Loucy (cell line): Measurements from ENCODE around the gene SLC4A3.

Source experiments
- H2AFZ ChIP-seq: fragments of 200-600 bp; sonication (generic); 2 replicates; pipeline ENCODE4 v1.6.0; 2016; ENCODE audit warnings: antibody characterized with exemption, mild to moderate bottlenecking, low read length, moderate library complexity
- H3F3A ChIP-seq: fragments of 200-600 bp; 2 replicates; pipeline ENCODE4 v1.6.0; 2016; ENCODE audit warnings: antibody characterized with exemption, low read depth, mild to moderate bottlenecking
- H3K27me3 ChIP-seq: fragments of 200-600 bp; sonication (generic); 2 replicates; pipeline ENCODE4 v1.6.1; 2014; ENCODE audit warnings: low read length, mild to moderate bottlenecking; ENCODE audit not compliant: insufficient read depth, poor library complexity, severe bottlenecking
- H3K36me3 ChIP-seq: fragments of 200-600 bp; sonication (generic); 2 replicates; pipeline ENCODE4 v1.6.1; 2016; ENCODE audit warnings: low read length; ENCODE audit not compliant: insufficient read depth
- H3K4me1 ChIP-seq: fragments of 200-600 bp; sonication (generic); 2 replicates; pipeline ENCODE4 v1.5.1; 2014; ENCODE audit warnings: low read length, mild to moderate bottlenecking; ENCODE audit not compliant: insufficient read depth, poor library complexity, severe bottlenecking
- H3K4me2 ChIP-seq: fragments of 200-600 bp; sonication (generic); 2 replicates; pipeline ENCODE4 v1.6.0; 2014; ENCODE audit warnings: antibody characterized with exemption, low read length, low read depth, mild to moderate bottlenecking; ENCODE audit not compliant: poor library complexity, severe bottlenecking
- H3K4me3 ChIP-seq: fragments of 200-600 bp; sonication (generic); 2 replicates; pipeline ENCODE4 v1.5.1; 2014; ENCODE audit warnings: low read length, mild to moderate bottlenecking, mixed read lengths; ENCODE audit not compliant: poor library complexity, severe bottlenecking
- H3K79me2 ChIP-seq: fragments of 200-600 bp; sonication (generic); 2 replicates; pipeline ENCODE4 v1.6.1; 2014; ENCODE audit warnings: low read length; ENCODE audit not compliant: insufficient read depth
- H3K9ac ChIP-seq: fragments of 200-600 bp; sonication (generic); 2 replicates; pipeline ENCODE4 v1.6.0; 2014; ENCODE audit warnings: mild to moderate bottlenecking, low read depth, low read length, moderate library complexity; ENCODE audit not compliant: poor library complexity, severe bottlenecking
- H3K9me2 ChIP-seq: fragments of 200-600 bp; sonication (generic); replicated peaks from 2 replicates; pipeline ENCODE4 v1.6.1; 2016; ENCODE audit warnings: low read depth, low read length, mixed read lengths
- H3K9me3 ChIP-seq: fragments of 200-600 bp; sonication (generic); 2 replicates; pipeline ENCODE4 v1.6.1; 2014; ENCODE audit warnings: mild to moderate bottlenecking, antibody characterized with exemption, low read length, low read depth; ENCODE audit not compliant: insufficient read depth
- H4K20me1 ChIP-seq: fragments of 200-600 bp; sonication (generic); 2 replicates; pipeline ENCODE4 v1.6.0; 2014; ENCODE audit warnings: antibody characterized with exemption, low read length, mild to moderate bottlenecking; ENCODE audit not compliant: insufficient read depth, poor library complexity, severe bottlenecking
- EZH2phosphoT487 ChIP-seq: fragments of 200-600 bp; IDR thresholded peaks from 2 replicates; pipeline ENCODE4 v1.6.1; 2018; ENCODE audit warnings: antibody characterized with exemption, mild to moderate bottlenecking, moderate library complexity, borderline replicate concordance
- TF ChIP-seq, protein P1 (sequence below): fragments of 200-600 bp; sonication (generic); conservative IDR thresholded peaks from 2 replicates; pipeline ENCODE4 v1.5.1; 2014; ENCODE audit warnings: mild to moderate bottlenecking, antibody characterized with exemption, low read length

Gene SLC4A3

DNA sequence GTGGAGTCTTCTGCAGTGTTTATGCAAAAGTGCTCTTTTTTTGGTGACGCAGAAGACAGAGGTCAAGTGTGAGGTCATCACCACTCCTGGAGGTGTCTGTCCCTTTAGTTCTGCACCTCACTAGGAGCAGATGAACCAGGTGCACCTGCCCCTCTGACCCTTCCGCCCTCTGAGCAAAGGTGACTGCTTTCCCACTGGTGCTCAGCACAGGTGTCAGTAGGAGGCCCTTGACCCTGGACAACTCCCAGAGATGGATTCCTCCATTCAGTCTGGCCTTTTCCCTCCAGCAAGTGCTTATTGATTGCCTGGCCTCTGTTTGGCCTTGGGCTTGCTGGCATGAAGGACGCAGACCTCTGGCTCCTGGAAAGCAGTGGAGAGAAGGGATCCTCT lies 8.7 kb upstream of the SLC4A3 start:
- no peaks in the 10 kb centered on the region for H3K27me3 ChIP-seq
- H3K9me3 ChIP-seq: no peaks in the 10 kb centered on the region
- H3K36me3 ChIP-seq: peaks cover 5% of the 10 kb centered on the region; the same call in 1 of the 2 replicates
- H4K20me1 ChIP-seq: no peaks in the 10 kb centered on the region
- no peaks in the 10 kb centered on the region for H3K79me2 ChIP-seq
- TF ChIP-seq, protein P1, sequence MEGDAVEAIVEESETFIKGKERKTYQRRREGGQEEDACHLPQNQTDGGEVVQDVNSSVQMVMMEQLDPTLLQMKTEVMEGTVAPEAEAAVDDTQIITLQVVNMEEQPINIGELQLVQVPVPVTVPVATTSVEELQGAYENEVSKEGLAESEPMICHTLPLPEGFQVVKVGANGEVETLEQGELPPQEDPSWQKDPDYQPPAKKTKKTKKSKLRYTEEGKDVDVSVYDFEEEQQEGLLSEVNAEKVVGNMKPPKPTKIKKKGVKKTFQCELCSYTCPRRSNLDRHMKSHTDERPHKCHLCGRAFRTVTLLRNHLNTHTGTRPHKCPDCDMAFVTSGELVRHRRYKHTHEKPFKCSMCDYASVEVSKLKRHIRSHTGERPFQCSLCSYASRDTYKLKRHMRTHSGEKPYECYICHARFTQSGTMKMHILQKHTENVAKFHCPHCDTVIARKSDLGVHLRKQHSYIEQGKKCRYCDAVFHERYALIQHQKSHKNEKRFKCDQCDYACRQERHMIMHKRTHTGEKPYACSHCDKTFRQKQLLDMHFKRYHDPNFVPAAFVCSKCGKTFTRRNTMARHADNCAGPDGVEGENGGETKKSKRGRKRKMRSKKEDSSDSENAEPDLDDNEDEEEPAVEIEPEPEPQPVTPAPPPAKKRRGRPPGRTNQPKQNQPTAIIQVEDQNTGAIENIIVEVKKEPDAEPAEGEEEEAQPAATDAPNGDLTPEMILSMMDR: no peak
- no peak for TF ChIP-seq EZH2phosphoT487
- no peaks in the 10 kb centered on the region for H3K4me1 ChIP-seq
- no peak overlapping the region for H3K4me3 ChIP-seq
- no peaks in the 10 kb centered on the region for H3K9me2 ChIP-seq
- H3K9ac ChIP-seq: no peak overlapping the region
- H3K4me2 ChIP-seq: no peak overlapping the region
- H3F3A ChIP-seq: no peaks in the 10 kb centered on the region
- no peak overlapping the region for H2AFZ ChIP-seq

DNA sequence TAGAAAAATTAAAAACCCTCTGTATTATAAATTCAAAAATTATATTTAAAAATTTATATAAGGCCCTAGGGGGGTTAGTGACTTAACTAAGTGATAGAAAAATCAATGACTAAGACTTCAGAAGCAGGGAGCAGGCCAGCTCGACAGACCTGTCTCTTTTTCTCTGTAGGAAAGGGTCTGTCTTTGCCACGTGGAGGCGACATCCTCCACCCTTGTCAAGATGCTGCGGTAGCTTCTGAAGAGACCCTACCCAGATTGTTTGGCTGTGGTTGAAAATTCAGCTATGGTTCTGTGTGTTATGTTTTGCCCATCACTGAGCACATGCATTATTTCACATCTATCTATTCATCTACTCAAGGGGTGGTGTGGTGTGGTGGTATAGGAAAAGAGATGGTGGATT lies 8.2 kb upstream of the SLC4A3 start:
- Histone ChIP-seq H3K9me2 (no peaks in the 10 kb centered on the region), H3K79me2 (no peaks in the 10 kb centered on the region), H3K27me3 (no peaks in the 10 kb centered on the region), H3K36me3 (peaks cover 5% of the 10 kb centered on the region; the same call in 1 of the 2 replicates), H3K4me2 (no peak overlapping the region), H3K4me3 (no peak overlapping the region), H3F3A (no peaks in the 10 kb centered on the region), H3K9ac (no peak overlapping the region), H3K4me1 (no peaks in the 10 kb centered on the region), H2AFZ (no peak overlapping the region), H3K9me3 (no peaks in the 10 kb centered on the region), H4K20me1 (no peaks in the 10 kb centered on the region)
- TF ChIP-seq, protein P1: no peak
- TF ChIP-seq EZH2phosphoT487: no peak

DNA sequence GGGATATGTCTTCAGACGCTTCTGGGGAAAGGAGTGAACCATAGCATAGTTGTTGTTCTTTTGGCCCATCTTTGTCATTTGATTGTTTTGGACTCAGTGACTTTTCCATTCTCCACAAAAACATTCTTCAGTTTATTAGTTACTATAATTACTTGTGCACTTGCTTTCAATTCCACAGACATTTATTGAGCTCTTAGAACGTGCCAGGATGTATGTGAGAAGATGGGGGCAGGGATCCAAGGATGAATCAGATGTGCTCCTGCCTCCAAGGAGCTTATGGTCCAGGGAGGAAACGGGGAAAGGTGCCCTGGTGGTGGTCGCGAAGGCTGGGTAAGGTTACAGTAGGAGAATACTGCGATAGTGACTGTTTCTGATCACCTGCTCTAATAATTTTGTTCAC lies 6.9 kb upstream of the SLC4A3 start:
- Histone ChIP-seq H3K4me3 (no peak overlapping the region), H3K79me2 (no peaks in the 10 kb centered on the region), H3K36me3 (peaks cover 5% of the 10 kb centered on the region; the same call in 1 of the 2 replicates), H3F3A (no peaks in the 10 kb centered on the region), H3K4me2 (no peak overlapping the region), H3K9me3 (no peaks in the 10 kb centered on the region), H3K9me2 (no peaks in the 10 kb centered on the region), H3K4me1 (no peaks in the 10 kb centered on the region), H4K20me1 (no peaks in the 10 kb centered on the region), H2AFZ (no peak overlapping the region), H3K27me3 (no peaks in the 10 kb centered on the region), H3K9ac (no peak overlapping the region)
- TF ChIP-seq, protein P1: no peak
- TF ChIP-seq EZH2phosphoT487: no peak
